SW 1271 (cell line): Measurements from ENCODE around the gene WDR5B.
"Not testable (repeated sequence)": the region's sequence is repeated elsewhere in the genome, so short reads cannot be mapped to it uniquely, and the experiment has no call there.

ENCODE experiments used
- DNase-seq, 2 experiments: peaks; one replicate each; lab custom pipeline; 2025; lab: John Stamatoyannopoulos, UW

The WDR5B gene

DNA sequence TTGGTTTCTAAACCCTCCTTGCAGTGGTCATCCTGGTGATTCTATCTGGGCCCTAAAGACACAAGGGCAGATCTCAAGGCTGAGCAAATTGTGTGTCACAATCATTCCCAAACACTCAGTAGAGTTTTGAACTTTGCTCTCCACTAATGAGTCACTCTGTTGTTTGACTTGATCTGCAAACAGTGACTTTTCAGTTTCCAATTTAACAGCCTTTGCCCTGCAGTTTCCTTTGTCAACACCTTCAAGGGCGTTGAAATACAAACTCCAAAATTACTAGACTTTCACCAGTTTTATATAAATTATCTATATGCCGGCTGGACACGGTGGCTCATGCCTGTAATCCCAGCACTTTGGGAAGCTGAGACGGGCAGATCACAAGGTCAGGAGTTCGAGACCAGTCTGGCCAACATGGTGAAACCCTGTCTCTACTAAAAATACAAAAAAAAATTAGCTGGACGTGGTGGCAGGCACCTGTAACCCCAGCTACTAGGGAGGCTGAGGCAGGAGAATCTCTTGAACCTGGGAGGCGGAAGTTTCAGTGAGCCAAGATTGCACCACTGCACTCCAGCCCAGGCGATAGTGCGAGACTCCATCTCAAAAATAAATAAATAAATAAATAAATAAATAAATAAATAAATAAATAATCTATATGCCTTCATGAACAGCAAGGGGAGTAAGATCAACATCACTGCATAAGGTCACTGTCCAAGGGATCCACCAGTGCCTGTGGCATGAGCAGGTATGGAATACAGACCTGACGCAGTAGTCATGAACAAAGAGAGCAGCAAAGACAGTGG lies 50.1 kb downstream of the WDR5B start:
- not testable (repeated sequence) for DNase-seq

DNA sequence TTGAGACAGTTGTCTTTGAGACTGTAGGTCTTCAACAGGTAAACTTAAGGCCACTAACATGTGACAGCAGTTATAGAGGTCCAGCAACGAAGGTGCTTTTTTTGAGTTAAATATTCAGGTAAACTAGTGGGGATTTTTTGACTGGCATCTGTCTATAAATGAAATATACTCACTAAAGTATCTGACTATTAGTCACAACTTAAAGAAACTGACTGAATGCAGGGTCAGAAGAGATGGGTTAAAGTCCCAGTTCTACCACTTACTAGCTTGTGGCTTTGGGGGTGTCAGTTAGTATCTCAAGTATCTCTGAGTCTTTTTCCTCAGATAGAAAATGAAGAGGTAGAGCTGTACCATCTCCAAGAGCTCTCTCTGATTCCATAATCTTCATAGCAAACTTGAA lies 50.8 kb downstream of the WDR5B start:
- no peak for DNase-seq

DNA sequence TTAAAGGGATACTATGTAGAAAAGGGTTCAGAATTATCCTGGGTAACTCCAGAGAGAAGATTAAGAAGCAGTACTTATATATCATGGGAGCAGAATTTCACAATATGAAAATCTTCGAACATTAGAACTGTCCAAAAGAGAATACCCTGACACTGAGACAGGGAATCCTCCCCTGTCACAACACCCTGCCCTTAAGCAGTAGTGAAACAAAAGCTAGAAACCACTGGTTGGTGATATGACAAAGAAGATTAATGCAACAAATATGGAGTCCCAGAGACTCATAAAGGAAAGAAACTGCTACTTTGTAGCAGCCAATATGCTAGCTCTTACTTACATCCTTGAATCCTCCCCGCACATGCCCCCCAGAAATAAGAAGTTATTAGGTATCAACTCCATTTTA lies 51.4 kb downstream of the WDR5B start:
- DNase-seq: no peak
